NCI-H2107 treated with DMSO at 0.1 percent for 48 hours (cell line): ENCODE results near the gene BRD2.

Experiments
- DNase-seq: peaks from one replicate; lab custom pipeline; 2025; ENCODE audit not compliant: unreplicated experiment; lab: John Stamatoyannopoulos, UW

The BRD2 gene

GRCh38 chr6:33023536-33023935 lies 55.1 kb downstream of the BRD2 start:
- no peak for DNase-seq

- DNase-seq = no peak
These were observed 56.1 kb downstream of the BRD2 start for GRCh38 chr6:33024521-33024920.

GRCh38 chr6:33028220-33028849 lies 59.9 kb downstream of the BRD2 start:
- no peak for DNase-seq

GRCh38 chr6:33029328-33030184 lies 61.2 kb downstream of the BRD2 start:
- DNase-seq = no peak

GRCh38 chr6:33030245-33030644 lies 61.9 kb downstream of the BRD2 start:
- DNase-seq = no peak
